Peyer's patch (tissue), 4 donors: ENCODE results near the gene WSCD1.

ENCODE experiments used
- CTCF ChIP-seq, 6 experiments: fragments of 450-650 bp in 4 of 6; fragments of 200-600 bp in 2 of 6; sonication (generic) in 1 of 6; IDR thresholded peaks; one replicate each; pipeline ENCODE4 v1.5.1; 2017 to 2019; ENCODE audit warnings: antibody characterized with exemption in 6 of 6, mild to moderate bottlenecking in 3 of 6, moderate library complexity in 1 of 6
- POLR2A ChIP-seq, 2 donors: fragments of 450-650 bp; IDR thresholded peaks; one replicate each; pipeline ENCODE4 v1.5.1; 2017; ENCODE audit warnings: antibody characterized with exemption in 2 of 2, mild to moderate bottlenecking in 2 of 2, moderate library complexity in 2 of 2

DNA sequence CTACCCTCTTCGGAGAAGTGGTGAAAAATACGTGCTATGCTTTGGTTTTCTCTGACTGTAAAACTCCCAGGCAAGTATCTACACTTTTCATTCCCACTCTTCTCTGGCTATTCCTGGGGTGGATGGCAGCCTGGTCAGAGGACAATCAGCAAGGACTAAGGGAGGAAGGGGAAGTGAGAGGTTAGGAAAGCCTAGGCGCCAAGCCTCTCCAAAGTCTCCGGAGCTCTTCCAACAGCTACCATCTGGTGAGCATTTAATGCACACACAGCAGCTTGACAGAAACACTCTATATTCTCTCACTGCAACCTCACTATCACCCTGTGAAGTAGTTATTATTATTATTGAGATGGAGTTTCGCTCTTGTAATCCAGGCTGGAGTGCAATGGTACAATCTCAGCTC lies 65.1 kb downstream of the WSCD1 start:
- TF ChIP-seq CTCF (IDR thresholded peaks at IDR 0.05) = no peak
- TF ChIP-seq POLR2A (IDR thresholded peaks at IDR 0.05) = no peak
